NOMO-1 (cell line): ENCODE results near the gene CLDN14.

Experiments used
- DNase-seq, 2 experiments: peaks; one replicate each; lab custom pipeline; 2025; ENCODE audit not compliant: unreplicated experiment in 2 of 2; lab: John Stamatoyannopoulos, UW

The CLDN14 gene

GRCh38 chr21:36473203-36473602, 6.7 kb downstream of the CLDN14 start:
- no peak for DNase-seq

GRCh38 chr21:36472377-36472776, 7.5 kb downstream of the CLDN14 start:
- DNase-seq: no peak

GRCh38 chr21:36471254-36471723, 8.6 kb downstream of the CLDN14 start:
- DNase-seq: no peak

GRCh38 chr21:36470294-36470693, 9.6 kb downstream of the CLDN14 start:
- no peak for DNase-seq

- DNase-seq: no peak
Observed at GRCh38 chr21:36466061-36466511, 13.8 kb downstream of the CLDN14 start.

- DNase-seq: no peak
Observed at GRCh38 chr21:36465478-36465877, 14.4 kb downstream of the CLDN14 start.

- no peak for DNase-seq
Observed at GRCh38 chr21:36464590-36464989, 15.3 kb downstream of the CLDN14 start.

GRCh38 chr21:36463991-36464390, 15.9 kb downstream of the CLDN14 start:
- DNase-seq: no peak

GRCh38 chr21:36463204-36463603, 16.7 kb downstream of the CLDN14 start:
- DNase-seq: no peak

- no peak for DNase-seq
Observed at GRCh38 chr21:36461918-36462486, 17.9 kb downstream of the CLDN14 start.

- DNase-seq: no peak
Observed at GRCh38 chr21:36461277-36461917, 18.5 kb downstream of the CLDN14 start.

GRCh38 chr21:36460866-36461265, 19.1 kb downstream of the CLDN14 start:
- no peak for DNase-seq

GRCh38 chr21:36459098-36459497, 20.8 kb downstream of the CLDN14 start:
- no peak for DNase-seq

GRCh38 chr21:36456729-36457414, 23.1 kb downstream of the CLDN14 start:
- no peak for DNase-seq

- no peak for DNase-seq
Observed at GRCh38 chr21:36454706-36455105, 25.2 kb downstream of the CLDN14 start.

- no peak for DNase-seq
Observed at GRCh38 chr21:36454093-36454531, 25.8 kb downstream of the CLDN14 start.

GRCh38 chr21:36452281-36452825, 27.6 kb downstream of the CLDN14 start:
- DNase-seq: no peak

GRCh38 chr21:36451506-36451905, 28.4 kb downstream of the CLDN14 start:
- DNase-seq: peak in 1 of 2 experiments; percentile 1

- no peak for DNase-seq
Observed at GRCh38 chr21:36450511-36450910, 29.4 kb downstream of the CLDN14 start.

- no peak for DNase-seq
Observed at GRCh38 chr21:36446301-36446700, 33.6 kb downstream of the CLDN14 start.

GRCh38 chr21:36441715-36442114, 38.2 kb downstream of the CLDN14 start:
- DNase-seq: no peak

GRCh38 chr21:36437745-36438128, 42.2 kb downstream of the CLDN14 start:
- DNase-seq: no peak
